ENCODE data around the gene GRHL1. TPM values are rescaled to one million over a fixed set of nuclear protein-coding genes. Genes with fewer than 3 reads are reported as not detected.

The GRHL1 gene
- total and polyA plus RNA-seq, 2 of the 8 experiments (the other 6 are each of a cell fraction or from before 2014, with no cell fraction given) = 1.3 to 3.6 TPM

GRCh38 chr2:10048501-10049171, 97.1 kb downstream of the GRHL1 start:
- no peak overlapping the region for H3K23ac ChIP-seq (ENCODE audit: insufficient read length)
- no peak overlapping the region for H3K9ac ChIP-seq (replicated peaks in 1 of 4; ENCODE audit: extremely low read depth in 1 of 4, low read depth in 3 of 4, low read length in 3 of 4)
- H3K79me1 ChIP-seq (ENCODE audit: low read depth, low read length) = no peaks in the 10 kb centered on the region; the same call in 1 of the 2 replicates
- no peak overlapping the region for H4K8ac ChIP-seq (ENCODE audit: extremely low read depth, insufficient read depth, low read length)
- 81% methylated on average over 9 of the region's 10 CpGs; no CpG with 5 or more reads in 1 of the 2 experiments for WGBS, 2 experiments (ENCODE audit: extremely low coverage in 1 of 2, insufficient coverage in 1 of 2, insufficient read length in 1 of 2, insufficient replicate concordance in 2 of 2, low coverage in 1 of 2, low lambda C conversion rate in 2 of 2, missing lambda C conversion rate in 1 of 2)
- H2BK12ac ChIP-seq (ENCODE audit: low read depth, low read length) = no peak overlapping the region
- no peak overlapping the region for H3K14ac ChIP-seq (ENCODE audit: insufficient read length)
- peaks cover 0 to 2% (median 0%) of the 10 kb centered on the region in 4 experiments; a peak in 1 of 7 replicates for H3K4me1 ChIP-seq (replicated peaks in 1 of 4; ENCODE audit: control insufficient read depth in 3 of 4, insufficient read depth in 4 of 4, low read length in 3 of 4)
- ChIA-PET POLR2A (ENCODE audit: partially characterized antibody) (interaction anchor here (0.7 to 2.5 kb wide), 5 partner anchors 9 to 261 kb away, joined by 3 to 12 read pairs (median 3); no protein-coding TSS in a partner anchor), CTCF (ENCODE audit: partially characterized antibody) (interaction anchor here (0.6 to 7.3 kb wide), 35 partner anchors 9 to 913 kb away, joined by 3 to 59 read pairs (median 5); no protein-coding TSS in a partner anchor)
- no peak overlapping the region for H3K27ac ChIP-seq (ENCODE audit: low read depth, low read length)
- FAIRE-seq (no peak), DNase-seq (ENCODE audit: low read depth in 1 of 2, low spot score in 2 of 2) (no peak)
- no peak overlapping the region for H2AK5ac ChIP-seq (ENCODE audit: low read depth, low read length)
- TF ChIP-seq SAP30 (IDR thresholded peaks at IDR 0.05; ENCODE audit: insufficient read depth, insufficient replicate concordance, low read length) (no peak), KDM1A (IDR thresholded peaks at IDR 0.05; ENCODE audit: borderline replicate concordance, low read length) (no peak), RAD21 (IDR thresholded peaks at IDR 0.05 in 1 of 2, conservative IDR thresholded peaks at IDR 0.05 in 1 of 2; ENCODE audit: low read depth in 2 of 2, low read length in 2 of 2) (peak; percentile 65 to 70), CTCF (IDR thresholded peaks at IDR 0.05; ENCODE audit: control extremely low read depth in 1 of 3, insufficient read depth in 1 of 3, low read depth in 1 of 3, low read length in 3 of 3) (peak in 2 of 3 experiments; percentile 55 to 58; a peak in 2 of 4 replicates), BCL11A (IDR thresholded peaks at IDR 0.05; ENCODE audit: low read depth in 2 of 2, low read length in 2 of 2) (no peak)
- no peak overlapping the region for H4K5ac ChIP-seq (ENCODE audit: insufficient read length, low read depth, low read length)
- no peak overlapping the region for H2AFZ ChIP-seq (ENCODE audit: low read length)
- H4K91ac ChIP-seq (replicated peaks; ENCODE audit: insufficient read length, low read length) = no peak overlapping the region
- H3K56ac ChIP-seq (replicated peaks; ENCODE audit: insufficient read length, low read depth, low read length) = no peak overlapping the region
- no peak overlapping the region for H3K4ac ChIP-seq (replicated peaks; ENCODE audit: insufficient read length, low read depth, low read length)
- no peak overlapping the region for H2BK120ac ChIP-seq (replicated peaks; ENCODE audit: low read depth, low read length)
- H3K79me2 ChIP-seq (ENCODE audit: control insufficient read depth in 1 of 2, insufficient read depth in 2 of 2, low read length in 2 of 2) = no peaks in the 10 kb centered on the region
- no peak overlapping the region for H3K4me3 ChIP-seq (ENCODE audit: extremely low read depth in 1 of 4, insufficient read depth in 2 of 4, low read depth in 3 of 4, low read length in 4 of 4)
- no peak overlapping the region for H2BK5ac ChIP-seq (ENCODE audit: low read depth, low read length)
- H3K27me3 ChIP-seq (replicated peaks in 1 of 4; ENCODE audit: control insufficient read depth in 3 of 4, extremely low read depth in 1 of 4, insufficient read depth in 3 of 4, low read length in 3 of 4) = peaks cover 0 to 6% (median 4%) of the 10 kb centered on the region in 4 experiments; a peak in 4 of 7 replicates
- no peak overlapping the region; the same call in 1 of the 2 replicates for H2BK15ac ChIP-seq (ENCODE audit: low read length)
- H2BK20ac ChIP-seq (ENCODE audit: low read length) = no peak overlapping the region
- peaks cover 0 to 8% of the 10 kb centered on the region in 2 experiments; a peak in 1 of 4 replicates for H3K9me3 ChIP-seq (ENCODE audit: insufficient read depth in 2 of 2, low read depth in 1 of 2, low read length in 1 of 2)
- H4K20me1 ChIP-seq (replicated peaks in 1 of 2; ENCODE audit: control insufficient read depth in 1 of 2, insufficient read depth in 2 of 2, low read length in 2 of 2) = peaks cover 0 to 5% of the 10 kb centered on the region in 2 experiments
- no peak overlapping the region for H3K4me2 ChIP-seq (ENCODE audit: insufficient read depth in 1 of 2, low read depth in 2 of 2, low read length in 2 of 2)
- H3K36me3 ChIP-seq (ENCODE audit: control insufficient read depth in 2 of 4, insufficient read depth in 4 of 4, low read length in 3 of 4) = peaks cover 0 to 32% (median 2%) of the 10 kb centered on the region in 4 experiments; a peak in 2 of 8 replicates
- H3K18ac ChIP-seq (ENCODE audit: extremely low read depth, low read length) = no peak overlapping the region
- H3K23me2 ChIP-seq (ENCODE audit: low read depth, low read length) = peaks cover under 1% of the 10 kb centered on the region; the same call in 1 of the 2 replicates

Data from H1 (cell line).